HPDE6-E6E7 (cell line): Measurements from ENCODE around the gene SLC22A23.

Source experiments
- DNase-seq: peaks from one replicate; pipeline ENCODE4 v3.0.0; 2011; ENCODE audit warnings: missing footprints; ENCODE audit errors: extremely low spot score

The SLC22A23 gene

GRCh38 chr6:3446184-3446583 lies 10.7 kb downstream of the SLC22A23 start:
- no peak for DNase-seq

GRCh38 chr6:3444276-3445088 lies 12.4 kb downstream of the SLC22A23 start:
- no peak for DNase-seq

- DNase-seq: no peak
Observed at GRCh38 chr6:3443221-3443515, 13.7 kb downstream of the SLC22A23 start.

GRCh38 chr6:3442431-3443220 lies 14.2 kb downstream of the SLC22A23 start:
- no peak for DNase-seq

GRCh38 chr6:3440911-3441310 lies 15.9 kb downstream of the SLC22A23 start:
- DNase-seq: no peak

GRCh38 chr6:3439961-3440360 lies 16.9 kb downstream of the SLC22A23 start:
- no peak for DNase-seq

- DNase-seq: peak; percentile 34
Observed at GRCh38 chr6:3438190-3439167, 18.4 kb downstream of the SLC22A23 start.

GRCh38 chr6:3433005-3433404 lies 23.8 kb downstream of the SLC22A23 start:
- DNase-seq: no peak

- peak; percentile 77 for DNase-seq
Observed at GRCh38 chr6:3432416-3432815, 24.4 kb downstream of the SLC22A23 start.

GRCh38 chr6:3431994-3432393 lies 24.9 kb downstream of the SLC22A23 start:
- peak; percentile 71 for DNase-seq

GRCh38 chr6:3429211-3429610 lies 27.6 kb downstream of the SLC22A23 start:
- DNase-seq: no peak

GRCh38 chr6:3428700-3429099 lies 28.1 kb downstream of the SLC22A23 start:
- DNase-seq: no peak

- DNase-seq: no peak
Observed at GRCh38 chr6:3428247-3428646, 28.6 kb downstream of the SLC22A23 start.

- DNase-seq: no peak
Observed at GRCh38 chr6:3427687-3428085, 29.2 kb downstream of the SLC22A23 start.

GRCh38 chr6:3426927-3427686 lies 29.7 kb downstream of the SLC22A23 start:
- no peak for DNase-seq

- no peak for DNase-seq
Observed at GRCh38 chr6:3426091-3426926, 30.5 kb downstream of the SLC22A23 start.

GRCh38 chr6:3425574-3425973 lies 31.3 kb downstream of the SLC22A23 start:
- DNase-seq: no peak

GRCh38 chr6:3424185-3424927 lies 32.5 kb downstream of the SLC22A23 start:
- DNase-seq: no peak

- DNase-seq: no peak
Observed at GRCh38 chr6:3423439-3424184, 33.2 kb downstream of the SLC22A23 start.
